Measurements from ENCODE around the gene PLOD1.
"Not testable (repeated sequence)": the region's sequence is repeated elsewhere in the genome, so short reads cannot be mapped to it uniquely, and the experiment has no call there.

PLOD1 gene

DNA sequence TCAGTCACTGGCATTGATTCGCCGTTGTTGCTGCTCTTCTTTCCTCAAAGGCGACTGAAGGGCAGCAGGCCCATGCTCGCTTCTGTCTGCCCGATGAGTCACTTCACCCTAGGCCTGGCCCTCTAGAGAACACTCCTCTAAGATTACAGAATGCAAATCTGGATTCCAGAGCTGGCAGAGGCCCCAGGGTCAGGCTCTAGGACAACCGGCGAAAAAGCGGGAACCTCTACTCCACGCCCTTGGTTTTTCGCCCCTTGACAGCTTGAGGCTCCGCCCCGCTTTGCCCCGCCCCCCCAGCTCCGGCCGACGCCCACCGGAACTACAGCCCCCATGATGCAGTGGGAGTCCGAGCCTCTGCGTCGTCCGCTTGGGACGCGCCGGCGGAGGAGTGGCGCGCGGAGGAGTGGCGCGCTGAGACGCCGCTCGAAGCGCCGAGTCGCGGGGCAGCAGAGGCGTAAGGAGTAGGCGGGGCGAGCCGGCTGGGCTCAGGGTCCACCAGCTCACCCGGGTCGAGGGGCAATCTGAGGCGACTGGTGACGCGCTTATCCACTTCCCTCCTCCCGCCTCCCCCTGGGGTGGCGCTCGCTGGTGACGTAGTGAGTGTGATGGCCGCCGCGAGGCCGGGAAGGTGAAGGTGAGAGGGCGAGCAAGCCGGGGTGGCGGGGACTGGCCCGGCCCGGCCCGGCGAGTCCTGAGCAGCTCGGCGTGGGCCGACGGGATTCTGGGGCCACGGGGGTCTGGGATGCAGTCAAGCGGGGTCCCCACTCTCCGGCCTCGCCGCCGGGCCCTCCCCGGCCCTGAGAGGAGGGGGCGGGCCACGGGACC lies 45.5 kb downstream of the PLOD1 start, which contains the start of gene MFN2:
MFN2 (plus strand) TSS at position 594 of the 825 bp plus-strand sequence. CDS start 8,725 bp downstream, outside the sequence.
- peak; percentile 97 for DNase-seq

DNA sequence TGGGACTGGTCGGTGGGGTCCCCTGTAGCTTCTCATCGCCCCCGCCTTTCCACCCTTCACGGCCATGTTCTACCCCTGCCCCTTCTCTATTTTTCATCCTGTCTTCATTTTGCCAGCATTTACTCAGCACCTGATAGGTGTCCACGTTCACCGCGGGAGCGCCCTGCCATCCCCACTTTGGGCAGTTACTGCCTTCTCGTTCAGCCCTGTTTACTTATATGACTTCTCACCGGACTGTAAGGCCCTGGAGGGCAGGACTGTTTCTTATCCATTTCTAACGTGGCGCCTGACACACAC lies 46.1 kb downstream of the PLOD1 start:
- DNase-seq, result no peak

DNA sequence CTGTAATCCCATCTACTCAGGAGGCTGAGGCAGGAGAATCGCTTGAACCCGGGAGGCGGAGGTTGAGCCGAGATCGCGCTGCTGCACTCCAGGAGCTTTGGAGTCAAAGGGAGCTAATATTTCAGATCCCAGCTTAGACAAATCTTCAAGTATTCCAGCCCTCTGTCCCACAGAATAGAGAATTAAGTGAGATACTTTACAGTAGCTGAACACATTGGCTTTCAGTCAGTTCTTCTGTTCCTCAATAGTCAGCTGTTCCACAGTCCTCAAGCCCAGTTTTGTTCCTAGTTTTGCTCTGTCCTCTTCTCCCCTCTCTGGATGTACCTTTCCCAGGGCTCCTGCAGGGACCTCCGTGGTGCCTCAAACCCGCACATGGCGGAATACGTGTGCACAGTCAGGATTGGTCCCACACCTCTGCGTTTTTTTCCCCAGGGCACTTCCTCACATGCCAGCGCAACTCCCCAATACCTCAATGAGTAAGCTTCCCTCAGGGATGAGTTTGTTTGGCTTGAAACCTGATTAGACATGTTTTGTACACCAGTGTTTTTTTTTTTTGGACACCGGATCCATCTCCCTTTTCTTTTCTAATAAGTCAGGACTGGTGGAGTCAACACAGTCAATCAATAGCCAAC lies 47.0 kb downstream of the PLOD1 start:
- no peak for DNase-seq

DNA sequence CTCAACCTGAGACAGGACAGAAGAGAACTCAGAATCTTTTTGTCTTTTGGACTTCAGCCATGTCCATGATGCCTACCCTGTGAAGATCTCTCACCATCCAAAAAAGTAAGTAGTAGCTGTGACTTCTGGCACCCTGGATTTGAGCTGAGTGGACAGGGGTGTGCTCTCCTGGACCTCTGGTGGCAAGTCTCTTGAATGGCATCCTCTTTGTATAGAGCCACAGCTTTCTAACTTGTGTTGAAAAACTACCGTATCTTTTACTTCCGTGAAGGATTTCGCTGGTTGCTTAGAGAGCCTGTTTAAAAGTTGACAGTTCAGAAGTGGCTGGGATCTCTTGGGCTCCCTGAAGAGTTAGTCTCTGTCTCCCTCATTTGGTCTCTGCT lies 47.5 kb downstream of the PLOD1 start:
- no peak for DNase-seq

DNA sequence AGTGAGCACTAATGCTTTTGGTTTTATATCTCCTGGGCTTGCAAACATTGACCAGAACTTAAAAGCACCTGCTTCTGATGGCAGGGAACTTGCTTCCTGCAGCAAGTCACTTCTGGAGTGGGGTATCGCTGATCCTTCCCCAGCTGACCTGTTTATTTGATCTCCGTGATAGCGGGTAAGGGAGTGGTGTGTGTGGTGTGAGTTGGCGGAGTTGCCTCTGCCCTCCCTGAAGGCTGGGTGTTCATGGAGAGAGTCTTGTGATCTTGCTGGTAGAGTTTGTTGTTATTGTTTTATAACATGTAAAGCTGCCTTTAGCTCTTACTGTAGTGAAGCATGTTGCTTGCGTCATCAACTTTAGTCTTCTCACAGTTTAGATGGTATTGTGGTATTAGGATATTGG lies 49.6 kb downstream of the PLOD1 start:
- no peak for DNase-seq

DNA sequence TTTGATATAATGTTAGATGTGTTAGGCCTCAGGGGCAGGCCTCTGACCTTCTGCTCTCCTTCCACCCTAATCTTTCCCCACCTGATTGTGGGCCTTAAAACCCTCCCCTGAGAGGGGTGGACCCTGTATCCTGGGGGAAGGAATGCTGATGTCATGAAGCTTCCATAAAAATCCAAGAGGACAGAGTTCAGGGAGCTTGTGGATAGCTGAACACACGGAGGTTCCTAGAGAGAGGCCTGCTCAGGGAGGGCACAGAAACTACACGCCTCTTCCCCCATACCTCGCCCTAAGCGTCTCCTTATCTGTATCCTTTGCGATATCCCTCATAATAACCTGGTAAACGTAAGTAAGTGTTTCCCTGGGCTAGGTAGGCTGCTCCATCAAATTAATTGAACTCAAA lies 50.1 kb downstream of the PLOD1 start:
- no peak for DNase-seq

DNA sequence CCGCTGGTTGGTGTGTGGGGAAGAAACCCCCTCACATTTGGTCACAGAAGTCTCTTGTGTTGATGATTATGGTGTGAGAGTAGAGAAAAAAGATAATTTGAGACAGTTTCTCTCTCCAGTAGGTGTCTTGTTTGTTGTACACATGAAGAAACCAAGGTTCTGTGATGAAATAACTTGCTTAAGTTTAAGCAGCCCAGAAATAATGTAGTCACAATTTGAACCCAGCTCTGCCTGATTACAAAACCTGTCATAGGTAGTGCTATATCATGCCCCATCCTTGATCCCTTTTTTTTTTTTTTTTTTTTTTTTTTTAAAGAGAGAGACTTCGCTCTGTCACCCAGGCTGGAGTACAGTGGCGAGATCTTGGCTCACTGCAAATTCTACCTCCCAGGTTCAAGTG lies 50.7 kb downstream of the PLOD1 start:
- DNase-seq, result no peak

DNA sequence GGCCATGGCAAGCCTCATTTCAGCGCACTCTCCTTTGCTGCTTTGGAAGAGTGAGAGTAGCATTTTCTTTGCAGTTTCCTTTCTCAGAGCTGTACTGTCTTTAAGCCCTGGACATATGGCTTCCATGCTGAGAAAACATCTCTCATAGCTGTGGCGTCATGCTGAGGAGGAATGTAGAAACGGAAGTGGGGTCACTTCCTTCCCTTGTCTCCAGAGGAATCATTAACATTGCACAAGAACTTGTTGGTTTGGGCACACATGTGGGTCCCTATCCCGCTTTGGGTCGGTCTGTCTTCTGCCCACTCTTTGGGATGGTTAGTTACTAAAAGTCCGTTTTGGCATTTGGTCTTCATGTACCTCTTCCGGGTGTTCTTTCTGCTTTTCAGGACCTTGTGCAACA lies 51.3 kb downstream of the PLOD1 start:
- DNase-seq, result peak; percentile 35

DNA sequence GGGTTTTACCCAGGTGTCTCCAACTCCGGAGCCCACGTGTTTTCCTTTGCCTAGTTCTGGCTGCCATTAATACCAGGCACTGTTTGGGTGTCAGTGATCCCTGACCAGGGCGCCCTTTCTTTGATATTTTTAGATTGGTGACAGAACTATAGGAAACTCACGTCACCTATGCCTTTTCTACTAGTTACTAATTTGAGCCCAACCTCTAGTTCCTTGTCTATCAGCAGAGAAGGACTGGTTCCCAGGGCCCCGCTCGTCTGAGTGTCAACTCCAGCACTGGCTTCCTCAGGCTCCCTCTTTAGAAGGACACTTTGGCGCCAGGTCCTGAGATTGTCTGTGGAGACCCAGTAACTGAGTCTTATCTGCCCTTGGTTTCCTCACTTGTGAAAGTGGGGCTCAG lies 55.2 kb downstream of the PLOD1 start:
- DNase-seq, result no peak

DNA sequence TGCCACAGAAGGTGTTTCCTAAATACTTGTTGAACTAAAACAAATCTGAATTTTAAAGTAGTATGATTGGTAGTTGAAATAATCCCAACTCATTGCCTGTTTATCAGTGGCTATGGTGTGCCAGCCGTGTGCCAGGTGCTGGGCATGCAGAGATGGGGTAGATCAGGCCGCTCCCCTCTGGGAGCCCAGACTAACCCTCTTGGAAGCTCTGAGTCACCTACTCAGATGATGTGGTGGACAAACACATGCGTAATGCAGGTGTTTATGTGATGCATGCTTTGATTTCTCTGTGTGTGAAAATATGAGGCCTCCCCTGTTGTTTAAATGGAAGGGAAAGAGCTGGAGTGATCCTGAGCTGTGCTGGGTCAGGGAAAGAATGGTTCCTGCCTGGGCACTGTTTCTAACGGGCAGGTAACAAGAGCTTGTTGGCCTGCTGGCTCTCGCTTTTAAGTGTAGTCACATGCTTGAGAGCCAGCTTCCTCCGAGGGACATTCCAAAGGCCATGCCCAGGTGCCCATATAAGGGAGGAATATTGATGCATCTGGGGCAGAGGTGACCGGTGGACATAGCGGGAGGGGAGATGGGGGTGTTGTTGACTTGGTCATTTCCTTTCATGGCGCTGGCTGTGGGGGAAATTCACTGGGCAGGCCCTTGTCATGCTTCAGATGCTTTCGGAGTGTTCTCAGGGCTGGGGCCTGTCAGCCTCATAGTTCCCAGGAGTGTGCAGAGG lies 56.0 kb downstream of the PLOD1 start:
- DNase-seq, result no peak

DNA sequence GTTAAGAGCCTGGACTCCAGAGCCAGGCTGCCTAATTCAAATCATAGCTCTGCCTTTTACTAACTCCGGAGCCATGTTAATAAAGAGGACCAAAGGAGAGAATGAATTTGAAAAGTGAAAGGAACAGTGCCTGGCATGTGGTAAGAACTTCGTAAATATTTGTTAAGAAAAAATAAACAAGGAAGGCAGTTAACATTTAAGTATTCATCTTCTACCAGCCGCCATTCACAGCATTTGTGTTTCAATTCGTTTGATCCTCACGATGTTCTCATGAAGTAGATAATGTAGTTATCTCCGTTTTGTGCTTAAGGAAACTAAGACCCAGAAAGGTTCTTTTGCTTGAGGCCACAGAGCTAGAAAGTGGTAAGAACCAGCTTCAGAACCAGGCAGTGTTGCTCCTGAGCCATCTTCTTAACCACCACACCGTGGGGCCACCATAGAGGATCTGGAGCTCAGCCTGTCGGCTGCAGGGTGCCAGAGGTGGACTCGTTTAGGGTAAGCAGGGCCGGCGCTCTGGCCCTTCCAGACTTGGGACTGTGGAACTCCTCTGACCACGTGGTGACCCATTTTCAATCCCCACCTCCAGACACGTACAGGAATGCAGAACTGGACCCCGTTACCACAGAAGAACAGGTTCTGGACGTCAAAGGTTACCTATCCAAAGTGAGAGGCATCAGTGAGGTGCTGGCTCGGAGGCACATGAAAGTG lies 57.6 kb downstream of the PLOD1 start:
- DNase-seq, result no peak

DNA sequence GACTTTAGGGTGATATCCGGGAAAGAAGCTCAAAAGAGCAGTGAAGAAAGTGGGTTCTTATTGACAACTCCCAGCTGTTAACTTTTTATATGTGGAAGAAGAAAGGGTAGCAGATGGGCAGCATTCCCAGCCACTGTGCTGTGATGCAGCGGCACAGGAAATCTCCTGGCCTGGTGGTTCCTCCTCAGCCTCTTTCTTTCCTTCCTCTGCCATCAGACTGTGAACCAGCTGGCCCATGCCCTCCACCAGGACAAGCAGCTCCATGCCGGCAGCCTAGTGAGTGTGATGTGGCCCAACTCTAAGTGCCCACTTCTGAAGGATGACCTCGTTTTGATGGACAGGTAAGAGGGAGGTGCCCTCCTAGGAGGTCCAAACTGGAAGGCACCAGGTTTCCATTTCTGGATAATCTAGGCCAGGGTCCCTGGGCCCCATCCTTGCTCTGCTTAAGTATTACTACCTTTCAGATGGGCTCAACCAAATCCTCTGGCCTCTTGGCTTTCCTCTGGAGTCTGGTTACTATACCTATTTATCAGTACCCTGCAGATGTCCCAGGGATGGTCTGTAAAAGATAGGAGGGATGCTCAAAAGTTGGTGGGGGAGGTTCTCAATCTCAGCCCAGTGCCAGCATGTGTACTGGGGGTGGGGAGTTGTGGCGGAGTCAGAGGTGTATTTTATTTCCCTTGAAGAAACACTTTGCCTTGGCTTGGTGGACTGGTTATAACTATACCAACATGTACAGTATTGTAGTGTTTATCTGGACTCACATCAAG lies 62.7 kb downstream of the PLOD1 start:
- DNase-seq, result no peak

DNA sequence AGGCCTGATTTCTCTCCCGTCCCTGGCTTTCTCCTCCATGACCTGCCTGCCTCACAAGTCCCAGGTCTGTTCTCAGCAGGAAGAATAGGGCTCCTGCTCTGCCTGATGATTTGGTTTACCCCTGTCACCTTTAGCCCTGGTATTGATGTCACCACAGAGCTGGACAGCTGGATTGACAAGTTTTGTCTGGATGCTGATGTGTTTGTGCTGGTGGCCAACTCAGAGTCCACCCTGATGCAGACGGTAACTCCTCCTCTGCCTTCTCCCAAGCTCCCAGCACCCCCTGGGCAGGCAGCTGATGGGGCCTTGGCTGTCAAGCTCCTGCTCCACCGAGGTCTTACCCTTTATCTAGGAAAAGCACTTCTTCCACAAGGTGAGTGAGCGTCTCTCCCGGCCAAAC lies 64.1 kb downstream of the PLOD1 start:
- no peak for DNase-seq

DNA sequence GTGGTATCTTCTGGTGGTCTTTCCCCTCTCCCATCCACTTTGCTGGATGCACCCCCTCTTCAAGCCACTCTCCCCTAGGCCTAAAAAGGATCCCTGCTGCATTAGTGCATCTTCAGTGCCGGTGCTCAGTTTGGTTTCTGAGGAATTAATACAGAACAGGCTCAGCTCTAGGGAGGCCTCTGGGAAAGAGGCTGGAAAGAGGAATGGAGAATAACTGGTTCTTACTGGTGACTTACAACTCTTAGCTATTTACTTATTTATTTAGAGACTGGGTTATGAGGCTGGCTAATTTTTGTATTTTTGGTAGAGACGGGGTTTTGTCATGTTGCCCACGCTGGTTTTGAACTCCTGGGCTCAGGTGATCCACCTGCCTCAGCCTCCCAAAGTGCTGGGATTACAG lies 64.7 kb downstream of the PLOD1 start:
- no peak for DNase-seq

DNA sequence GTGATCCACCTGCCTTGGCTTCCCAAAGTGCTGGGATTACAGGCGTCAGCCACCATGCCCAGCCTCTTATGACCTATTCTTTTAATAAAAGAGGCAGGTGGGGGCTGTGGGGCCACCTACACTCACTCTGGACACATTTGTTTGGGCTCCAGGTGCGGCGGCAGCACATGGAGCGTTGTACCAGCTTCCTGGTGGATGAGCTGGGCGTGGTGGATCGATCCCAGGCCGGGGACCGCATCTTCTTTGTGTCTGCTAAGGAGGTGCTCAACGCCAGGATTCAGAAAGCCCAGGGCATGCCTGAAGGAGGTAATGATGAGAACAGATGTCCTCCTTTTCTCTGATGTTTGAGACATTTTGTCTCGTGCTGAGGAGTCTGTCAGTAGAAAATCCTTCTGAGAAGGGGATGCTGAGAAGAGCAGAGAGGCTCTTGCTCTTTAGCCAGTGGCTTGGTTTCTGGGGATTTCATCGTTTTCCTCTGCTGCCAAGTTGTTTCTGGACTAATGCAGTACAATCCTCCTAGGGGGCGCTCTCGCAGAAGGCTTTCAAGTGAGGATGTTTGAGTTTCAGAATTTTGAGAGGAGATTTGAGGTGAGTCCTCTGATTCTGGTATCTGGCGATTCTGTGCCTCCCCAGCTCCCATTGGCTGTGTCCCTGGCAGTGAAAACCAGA lies 66.9 kb downstream of the PLOD1 start:
- DNase-seq, result peak; percentile 64

DNA sequence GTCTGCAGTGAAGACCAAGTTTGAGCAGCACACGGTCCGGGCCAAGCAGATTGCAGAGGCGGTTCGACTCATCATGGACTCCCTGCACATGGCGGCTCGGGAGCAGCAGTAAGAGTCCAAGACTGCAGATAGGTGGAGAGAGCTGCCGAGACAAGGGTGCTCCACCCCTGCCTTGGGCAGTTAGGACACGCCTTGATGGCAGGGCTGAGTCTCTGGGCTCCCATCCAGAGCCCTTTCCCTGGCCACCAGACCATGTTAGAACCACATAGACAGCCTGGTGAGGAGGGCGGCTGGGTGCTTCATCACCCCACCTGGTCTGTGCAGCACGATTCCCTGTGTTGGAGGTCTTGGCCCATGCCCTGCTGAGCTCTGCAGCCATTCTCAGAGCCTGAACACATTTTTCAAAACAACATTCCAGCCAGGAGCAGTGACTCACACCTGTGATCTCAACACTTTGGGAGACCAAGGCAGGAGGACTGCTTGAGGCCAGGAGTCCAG lies 67.5 kb downstream of the PLOD1 start:
- DNase-seq, result no peak

DNA sequence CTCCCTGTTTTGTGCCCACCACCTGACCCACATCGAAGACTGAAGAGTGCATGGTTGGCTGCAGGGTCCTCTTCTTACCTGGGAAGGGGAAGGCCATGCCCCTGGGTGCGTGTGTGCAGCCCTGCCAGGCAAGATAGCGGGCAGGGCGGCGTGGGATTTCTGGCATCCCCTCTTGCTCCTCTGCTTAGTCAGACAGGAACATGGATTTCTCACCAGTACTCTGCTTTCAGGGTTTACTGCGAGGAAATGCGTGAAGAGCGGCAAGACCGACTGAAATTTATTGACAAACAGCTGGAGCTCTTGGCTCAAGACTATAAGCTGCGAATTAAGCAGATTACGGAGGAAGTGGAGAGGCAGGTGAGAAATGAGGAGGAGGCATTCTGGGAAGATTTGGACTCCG lies 69.2 kb downstream of the PLOD1 start:
- DNase-seq, result no peak

DNA sequence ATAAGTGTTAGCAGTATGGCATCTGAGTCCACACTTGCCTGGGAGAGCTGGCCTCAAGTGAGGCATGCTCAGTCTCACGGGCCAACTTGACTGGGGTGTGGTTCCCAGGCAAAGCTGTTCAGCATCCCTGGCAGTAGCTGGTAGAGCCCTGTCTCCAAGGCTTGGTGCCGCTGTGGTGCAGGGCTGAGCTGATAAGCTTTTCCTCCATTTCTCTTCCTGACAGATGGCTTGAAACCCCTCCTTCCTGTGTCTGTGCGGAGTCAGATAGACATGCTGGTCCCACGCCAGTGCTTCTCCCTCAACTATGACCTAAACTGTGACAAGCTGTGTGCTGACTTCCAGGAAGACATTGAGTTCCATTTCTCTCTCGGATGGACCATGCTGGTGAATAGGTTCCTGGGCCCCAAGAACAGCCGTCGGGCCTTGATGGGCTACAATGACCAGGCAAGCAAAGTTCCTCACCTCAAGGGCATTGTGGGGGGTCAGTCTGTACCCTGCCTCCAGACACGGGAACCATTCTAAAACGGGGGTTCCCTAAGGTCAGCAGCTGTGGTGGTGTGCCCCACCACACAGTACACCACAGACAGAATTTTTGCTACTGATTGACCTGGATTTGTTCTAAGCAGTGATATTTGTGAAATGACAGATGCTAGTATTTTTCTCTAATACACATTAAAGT lies 71.1 kb downstream of the PLOD1 start:
- no peak for DNase-seq

DNA sequence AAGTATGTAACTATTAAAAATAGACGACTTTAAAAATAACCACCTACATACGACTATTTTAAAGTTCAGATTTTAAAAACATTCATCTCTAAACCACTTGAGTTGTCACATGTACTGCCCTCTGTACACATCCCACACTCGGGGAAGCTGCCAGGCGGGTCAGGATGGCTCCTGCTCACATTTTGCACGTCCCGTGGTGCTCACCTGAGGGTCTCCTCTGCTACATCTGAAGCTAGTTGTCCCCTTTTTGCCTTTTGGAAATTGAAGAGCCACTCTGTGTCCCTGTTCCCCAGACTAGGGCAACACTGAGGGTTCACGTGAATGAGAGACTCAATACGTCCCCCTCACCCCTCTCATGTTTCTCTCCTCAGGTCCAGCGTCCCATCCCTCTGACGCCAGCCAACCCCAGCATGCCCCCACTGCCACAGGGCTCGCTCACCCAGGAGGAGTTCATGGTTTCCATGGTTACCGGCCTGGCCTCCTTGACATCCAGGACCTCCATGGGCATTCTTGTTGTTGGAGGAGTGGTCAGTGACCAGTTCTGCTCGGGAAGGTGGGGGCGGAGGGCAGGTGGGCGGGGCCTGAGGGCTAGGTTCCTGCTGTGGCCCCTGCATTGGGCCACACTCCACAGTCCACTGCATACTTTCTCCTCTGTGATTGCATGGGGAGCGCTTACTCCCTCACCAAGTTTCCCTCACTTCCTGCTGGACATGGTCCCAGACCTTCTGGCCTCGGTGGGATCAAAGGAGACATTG lies 71.8 kb downstream of the PLOD1 start:
- no peak for DNase-seq

DNA sequence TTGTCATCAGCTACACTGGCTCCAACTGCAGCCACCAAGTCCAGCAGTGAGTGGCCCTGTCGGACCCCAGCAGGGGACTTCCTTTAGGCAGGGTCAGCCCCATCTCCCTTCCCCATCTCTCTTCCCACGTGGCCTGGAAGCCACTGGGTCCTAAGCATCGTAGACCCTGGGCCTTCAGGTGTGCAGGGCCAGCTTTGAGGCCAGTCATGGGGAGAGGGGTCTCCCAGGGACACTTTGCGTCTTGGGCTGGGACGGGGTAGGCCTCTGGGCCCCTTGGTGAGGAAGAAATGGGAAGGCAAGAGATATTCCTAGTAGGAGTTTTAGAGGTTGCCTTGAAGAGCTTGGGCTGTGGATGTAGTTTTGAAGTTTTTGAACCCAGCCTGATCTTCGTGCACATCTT lies 72.7 kb downstream of the PLOD1 start:
- no peak for DNase-seq

DNA sequence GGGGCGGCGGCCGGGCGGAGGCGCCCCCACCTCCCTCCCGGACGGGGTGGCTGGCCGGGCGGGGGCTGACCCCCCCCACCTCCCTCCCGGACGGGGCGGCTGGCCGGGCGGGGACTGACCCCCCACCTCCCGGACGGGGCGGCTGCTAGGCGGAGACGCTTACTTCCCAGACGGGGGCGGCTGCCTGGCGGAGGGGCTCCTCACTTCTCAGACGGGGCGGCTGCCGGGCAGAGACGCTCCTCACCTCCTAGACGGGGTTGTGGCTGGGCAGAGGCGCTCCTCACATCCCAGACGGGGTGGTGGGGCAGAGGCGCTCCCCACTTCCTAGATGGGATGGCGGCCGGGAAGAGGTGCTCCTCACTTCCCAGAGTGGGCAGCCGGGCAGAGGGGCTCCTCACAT lies 73.8 kb downstream of the PLOD1 start:
- DNase-seq, result not testable (repeated sequence)
